Adipocyte (in vitro differentiated cells): ENCODE results near the gene TFCP2.

Experiments
- DNase-seq: peaks from one replicate; pipeline ENCODE4 v3.0.0-alpha.2; 2015; ENCODE audit warnings: low read depth
- H3K27me3 ChIP-seq: replicated peaks from 2 replicates; pipeline ENCODE4 v1.7.0; 2013; ENCODE audit warnings: mild to moderate bottlenecking, low read length, moderate library complexity; ENCODE audit not compliant: control insufficient read depth, insufficient read depth
- H3K36me3 ChIP-seq: 2 replicates; pipeline ENCODE4 v1.7.0; 2013; ENCODE audit warnings: low read length, mild to moderate bottlenecking, moderate library complexity; ENCODE audit not compliant: control insufficient read depth, insufficient read depth, severe bottlenecking
- H3K4me1 ChIP-seq: 2 replicates; pipeline ENCODE4 v1.7.0; 2013; ENCODE audit warnings: mild to moderate bottlenecking, low read length, moderate library complexity; ENCODE audit not compliant: control insufficient read depth, insufficient read depth
- H3K4me3 ChIP-seq: 2 replicates; pipeline ENCODE4 v1.7.0; 2013; ENCODE audit warnings: mild to moderate bottlenecking, low read length, moderate library complexity
- H3K9ac ChIP-seq: 2 replicates; pipeline ENCODE4 v1.7.0; 2013; ENCODE audit warnings: mild to moderate bottlenecking, low read length, moderate library complexity
- H3K9me3 ChIP-seq: 2 replicates; pipeline ENCODE4 v1.7.0; 2013; ENCODE audit warnings: mild to moderate bottlenecking, low read length, moderate library complexity; ENCODE audit not compliant: control insufficient read depth

Gene TFCP2

GRCh38 chr12:51177897-51178296 is 5.0 kb upstream of the TFCP2 start:
- no peak for DNase-seq
- Histone ChIP-seq H3K36me3 (no peaks in the 10 kb centered on the region), H3K27me3 (no peaks in the 10 kb centered on the region), H3K4me1 (no peaks in the 10 kb centered on the region), H3K9ac (no peak overlapping the region), H3K9me3 (no peaks in the 10 kb centered on the region), H3K4me3 (no peak overlapping the region)

GRCh38 chr12:51174501-51174900 is 1.6 kb upstream of the TFCP2 start:
- no peaks in the 10 kb centered on the region for H3K9me3 ChIP-seq
- no peaks in the 10 kb centered on the region for H3K27me3 ChIP-seq
- H3K9ac ChIP-seq = no peak overlapping the region
- no peak overlapping the region for H3K4me3 ChIP-seq
- H3K4me1 ChIP-seq = peaks cover 12% of the 10 kb centered on the region
- no peaks in the 10 kb centered on the region for H3K36me3 ChIP-seq
- DNase-seq = no peak

- no peaks in the 10 kb centered on the region for H3K36me3 ChIP-seq
- no peaks in the 10 kb centered on the region for H3K9me3 ChIP-seq
- H3K27me3 ChIP-seq = no peaks in the 10 kb centered on the region
- H3K9ac ChIP-seq = peak overlapping the region; percentile 95
- H3K4me1 ChIP-seq = peaks cover 12% of the 10 kb centered on the region
- peak; percentile 55 for DNase-seq
- H3K4me3 ChIP-seq = peak overlapping the region; percentile 96
Observed at GRCh38 chr12:51171884-51172514, 936 bp downstream of the TFCP2 start.

- Histone ChIP-seq H3K4me3 (no peak overlapping the region), H3K9me3 (no peaks in the 10 kb centered on the region)
- no peak for DNase-seq
Observed at GRCh38 chr12:51163795-51164194, 9.1 kb downstream of the TFCP2 start.

GRCh38 chr12:51162217-51162616 is 10.7 kb downstream of the TFCP2 start:
- H3K4me3 ChIP-seq = no peak overlapping the region
- no peak overlapping the region for H3K9ac ChIP-seq
- no peaks in the 10 kb centered on the region for H3K27me3 ChIP-seq
- no peaks in the 10 kb centered on the region for H3K9me3 ChIP-seq
- DNase-seq = no peak
- H3K4me1 ChIP-seq = peaks cover 13% of the 10 kb centered on the region
- H3K36me3 ChIP-seq = no peaks in the 10 kb centered on the region

More at GRCh38 chr12:51163795-51164194, 9.1 kb downstream of the TFCP2 start:
- H3K4me1 ChIP-seq = peaks cover 13% of the 10 kb centered on the region
- H3K9ac ChIP-seq = no peak overlapping the region
- H3K36me3 ChIP-seq = no peaks in the 10 kb centered on the region
- no peaks in the 10 kb centered on the region for H3K27me3 ChIP-seq

- no peak overlapping the region for H3K9ac ChIP-seq
- peaks cover 17% of the 10 kb centered on the region for H3K4me1 ChIP-seq
- no peaks in the 10 kb centered on the region for H3K27me3 ChIP-seq
- H3K9me3 ChIP-seq = no peaks in the 10 kb centered on the region
- H3K36me3 ChIP-seq = no peaks in the 10 kb centered on the region
- H3K4me3 ChIP-seq = peak overlapping the region; percentile 37
- peak; percentile 77 for DNase-seq
Observed at GRCh38 chr12:51160814-51161459, 12.0 kb downstream of the TFCP2 start.

GRCh38 chr12:51156245-51156765 is 16.6 kb downstream of the TFCP2 start:
- Histone ChIP-seq H3K9ac (no peak overlapping the region), H3K9me3 (no peaks in the 10 kb centered on the region), H3K27me3 (no peaks in the 10 kb centered on the region), H3K4me1 (peaks cover 16% of the 10 kb centered on the region), H3K4me3 (no peak overlapping the region), H3K36me3 (no peaks in the 10 kb centered on the region)
- no peak for DNase-seq

- H3K4me3 ChIP-seq = no peak overlapping the region
- H3K36me3 ChIP-seq = no peaks in the 10 kb centered on the region
- no peaks in the 10 kb centered on the region for H3K9me3 ChIP-seq
- DNase-seq = no peak
- no peaks in the 10 kb centered on the region for H3K27me3 ChIP-seq
- peaks cover 4% of the 10 kb centered on the region for H3K4me1 ChIP-seq
- no peak overlapping the region for H3K9ac ChIP-seq
Observed at GRCh38 chr12:51152953-51153352, 20.0 kb downstream of the TFCP2 start.

- H3K36me3 ChIP-seq = no peaks in the 10 kb centered on the region
- DNase-seq = no peak
- no peak overlapping the region for H3K4me3 ChIP-seq
Observed at GRCh38 chr12:51150777-51151176, 22.2 kb downstream of the TFCP2 start.

GRCh38 chr12:51147309-51147708 is 25.6 kb downstream of the TFCP2 start:
- no peak overlapping the region for H3K9ac ChIP-seq
- no peaks in the 10 kb centered on the region for H3K4me1 ChIP-seq
- no peak overlapping the region for H3K4me3 ChIP-seq
- DNase-seq = no peak
- H3K27me3 ChIP-seq = no peaks in the 10 kb centered on the region
- no peaks in the 10 kb centered on the region for H3K9me3 ChIP-seq
- H3K36me3 ChIP-seq = no peaks in the 10 kb centered on the region

More at GRCh38 chr12:51150777-51151176, 22.2 kb downstream of the TFCP2 start:
- no peaks in the 10 kb centered on the region for H3K27me3 ChIP-seq
- no peak overlapping the region for H3K9ac ChIP-seq
- no peaks in the 10 kb centered on the region for H3K4me1 ChIP-seq
- H3K9me3 ChIP-seq = no peaks in the 10 kb centered on the region

GRCh38 chr12:51139292-51139844 is 33.6 kb downstream of the TFCP2 start:
- no peak overlapping the region for H3K4me3 ChIP-seq
- H3K9ac ChIP-seq = no peak overlapping the region

More at GRCh38 chr12:51139292-51139844, 33.6 kb downstream of the TFCP2 start:
- Histone ChIP-seq H3K27me3 (no peaks in the 10 kb centered on the region), H3K36me3 (peaks cover 5% of the 10 kb centered on the region), H3K4me1 (peaks cover 5% of the 10 kb centered on the region), H3K9me3 (no peaks in the 10 kb centered on the region)
- DNase-seq = no peak
